ENCODE measurements around the gene RHBDL2. TPM values are rescaled to one million over a fixed set of nuclear protein-coding genes. Genes with fewer than 3 reads are reported as not detected.

RHBDL2 gene
- total and polyA plus RNA-seq, 10 of the 15 experiments (the other 5 are each of a cell fraction or from before 2014, with no cell fraction given), result 0.05 TPM; not detected in 9

DNA sequence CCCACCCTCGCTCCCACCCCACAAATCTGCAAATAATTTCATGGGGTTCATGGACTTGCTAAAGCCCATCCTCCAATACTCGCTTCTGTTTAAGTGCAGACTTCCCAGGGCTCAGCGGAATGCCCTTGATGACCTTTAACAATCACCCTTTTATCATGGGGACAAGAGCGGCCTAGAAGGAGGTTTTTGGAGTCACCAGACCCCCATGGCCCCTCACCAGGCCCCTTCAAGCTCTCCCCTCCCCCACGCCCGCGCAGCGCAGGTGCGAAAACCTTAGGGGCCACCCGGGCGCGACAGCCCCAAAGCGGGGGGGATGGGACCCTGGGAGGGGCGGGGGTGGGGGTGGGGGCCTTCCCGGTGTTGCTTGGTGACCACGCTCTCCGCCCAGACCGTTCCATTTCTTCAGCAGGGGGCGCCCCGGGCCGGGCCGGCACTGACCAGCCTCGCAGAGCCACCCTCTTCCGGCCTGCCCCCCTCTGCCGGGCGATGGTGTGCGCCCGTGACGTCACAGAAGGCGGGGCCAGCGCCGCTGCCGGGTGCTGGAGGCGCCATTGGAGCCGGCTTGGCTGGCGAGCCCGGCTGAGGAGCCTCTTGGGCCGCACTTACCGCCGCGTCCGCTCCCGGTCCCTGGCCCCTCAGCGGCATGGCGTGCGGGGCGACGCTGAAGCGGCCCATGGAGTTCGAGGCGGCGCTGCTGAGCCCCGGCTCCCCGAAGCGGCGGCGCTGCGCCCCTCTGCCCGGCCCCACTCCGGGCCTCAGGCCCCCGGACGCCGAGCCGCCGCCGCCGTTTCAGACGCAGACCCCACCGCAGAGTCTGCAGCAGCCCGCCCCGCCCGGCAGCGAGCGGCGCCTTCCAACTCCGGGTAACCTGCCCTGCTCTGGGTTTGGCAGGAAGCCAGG is 49.4 kb upstream of the RHBDL2 start, which contains the start of gene AKIRIN1 (continued):
- no peak for TF ChIP-seq MXI1 (IDR thresholded peaks at IDR 0.05; ENCODE audit: low read depth, low read length)
- TF ChIP-seq BHLHE40 (IDR thresholded peaks at IDR 0.05; ENCODE audit: borderline replicate concordance in 1 of 2, low read depth in 2 of 2, low read length in 1 of 2), result peak; percentile 98 to 99
- TF ChIP-seq, protein P1, sequence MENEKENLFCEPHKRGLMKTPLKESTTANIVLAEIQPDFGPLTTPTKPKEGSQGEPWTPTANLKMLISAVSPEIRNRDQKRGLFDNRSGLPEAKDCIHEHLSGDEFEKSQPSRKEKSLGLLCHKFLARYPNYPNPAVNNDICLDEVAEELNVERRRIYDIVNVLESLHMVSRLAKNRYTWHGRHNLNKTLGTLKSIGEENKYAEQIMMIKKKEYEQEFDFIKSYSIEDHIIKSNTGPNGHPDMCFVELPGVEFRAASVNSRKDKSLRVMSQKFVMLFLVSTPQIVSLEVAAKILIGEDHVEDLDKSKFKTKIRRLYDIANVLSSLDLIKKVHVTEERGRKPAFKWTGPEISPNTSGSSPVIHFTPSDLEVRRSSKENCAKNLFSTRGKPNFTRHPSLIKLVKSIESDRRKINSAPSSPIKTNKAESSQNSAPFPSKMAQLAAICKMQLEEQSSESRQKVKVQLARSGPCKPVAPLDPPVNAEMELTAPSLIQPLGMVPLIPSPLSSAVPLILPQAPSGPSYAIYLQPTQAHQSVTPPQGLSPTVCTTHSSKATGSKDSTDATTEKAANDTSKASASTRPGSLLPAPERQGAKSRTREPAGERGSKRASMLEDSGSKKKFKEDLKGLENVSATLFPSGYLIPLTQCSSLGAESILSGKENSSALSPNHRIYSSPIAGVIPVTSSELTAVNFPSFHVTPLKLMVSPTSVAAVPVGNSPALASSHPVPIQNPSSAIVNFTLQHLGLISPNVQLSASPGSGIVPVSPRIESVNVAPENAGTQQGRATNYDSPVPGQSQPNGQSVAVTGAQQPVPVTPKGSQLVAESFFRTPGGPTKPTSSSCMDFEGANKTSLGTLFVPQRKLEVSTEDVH (IDR thresholded peaks at IDR 0.05; ENCODE audit: low read depth, partially characterized antibody), result no peak
- TF ChIP-seq, protein P2, sequence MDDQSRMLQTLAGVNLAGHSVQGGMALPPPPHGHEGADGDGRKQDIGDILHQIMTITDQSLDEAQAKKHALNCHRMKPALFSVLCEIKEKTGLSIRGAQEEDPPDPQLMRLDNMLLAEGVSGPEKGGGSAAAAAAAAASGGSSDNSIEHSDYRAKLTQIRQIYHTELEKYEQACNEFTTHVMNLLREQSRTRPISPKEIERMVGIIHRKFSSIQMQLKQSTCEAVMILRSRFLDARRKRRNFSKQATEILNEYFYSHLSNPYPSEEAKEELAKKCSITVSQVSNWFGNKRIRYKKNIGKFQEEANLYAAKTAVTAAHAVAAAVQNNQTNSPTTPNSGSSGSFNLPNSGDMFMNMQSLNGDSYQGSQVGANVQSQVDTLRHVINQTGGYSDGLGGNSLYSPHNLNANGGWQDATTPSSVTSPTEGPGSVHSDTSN (IDR thresholded peaks at IDR 0.05; ENCODE audit: insufficient replicate concordance, low read depth, low read length), result no peak
- TF ChIP-seq ZSCAN29 (IDR thresholded peaks at IDR 0.05), result peak; percentile 35; the same call in 1 of the 2 replicates
- peak; percentile 97 for TF ChIP-seq LARP7 (IDR thresholded peaks at IDR 0.05)
- TF ChIP-seq, protein P3, sequence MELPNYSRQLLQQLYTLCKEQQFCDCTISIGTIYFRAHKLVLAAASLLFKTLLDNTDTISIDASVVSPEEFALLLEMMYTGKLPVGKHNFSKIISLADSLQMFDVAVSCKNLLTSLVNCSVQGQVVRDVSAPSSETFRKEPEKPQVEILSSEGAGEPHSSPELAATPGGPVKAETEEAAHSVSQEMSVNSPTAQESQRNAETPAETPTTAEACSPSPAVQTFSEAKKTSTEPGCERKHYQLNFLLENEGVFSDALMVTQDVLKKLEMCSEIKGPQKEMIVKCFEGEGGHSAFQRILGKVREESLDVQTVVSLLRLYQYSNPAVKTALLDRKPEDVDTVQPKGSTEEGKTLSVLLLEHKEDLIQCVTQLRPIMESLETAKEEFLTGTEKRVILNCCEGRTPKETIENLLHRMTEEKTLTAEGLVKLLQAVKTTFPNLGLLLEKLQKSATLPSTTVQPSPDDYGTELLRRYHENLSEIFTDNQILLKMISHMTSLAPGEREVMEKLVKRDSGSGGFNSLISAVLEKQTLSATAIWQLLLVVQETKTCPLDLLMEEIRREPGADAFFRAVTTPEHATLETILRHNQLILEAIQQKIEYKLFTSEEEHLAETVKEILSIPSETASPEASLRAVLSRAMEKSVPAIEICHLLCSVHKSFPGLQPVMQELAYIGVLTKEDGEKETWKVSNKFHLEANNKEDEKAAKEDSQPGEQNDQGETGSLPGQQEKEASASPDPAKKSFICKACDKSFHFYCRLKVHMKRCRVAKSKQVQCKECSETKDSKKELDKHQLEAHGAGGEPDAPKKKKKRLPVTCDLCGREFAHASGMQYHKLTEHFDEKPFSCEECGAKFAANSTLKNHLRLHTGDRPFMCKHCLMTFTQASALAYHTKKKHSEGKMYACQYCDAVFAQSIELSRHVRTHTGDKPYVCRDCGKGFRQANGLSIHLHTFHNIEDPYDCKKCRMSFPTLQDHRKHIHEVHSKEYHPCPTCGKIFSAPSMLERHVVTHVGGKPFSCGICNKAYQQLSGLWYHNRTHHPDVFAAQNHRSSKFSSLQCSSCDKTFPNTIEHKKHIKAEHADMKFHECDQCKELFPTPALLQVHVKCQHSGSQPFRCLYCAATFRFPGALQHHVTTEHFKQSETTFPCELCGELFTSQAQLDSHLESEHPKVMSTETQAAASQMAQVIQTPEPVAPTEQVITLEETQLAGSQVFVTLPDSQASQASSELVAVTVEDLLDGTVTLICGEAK (IDR thresholded peaks at IDR 0.05; ENCODE audit: borderline replicate concordance), result no peak
- 0 out of 4 replicates have a peak, but pooled peaks of 1 of the 2 experiments have one; percentile 4 for TF ChIP-seq SRF (IDR thresholded peaks at IDR 0.05; ENCODE audit: low read depth in 2 of 2, low read length in 2 of 2)
- peak; percentile 99 for TF ChIP-seq POLR2A (IDR thresholded peaks at IDR 0.05; ENCODE audit: low read depth, low read length)
- no peak for TF ChIP-seq RFX5 (IDR thresholded peaks at IDR 0.05; ENCODE audit: low read depth, low read length)
- TF ChIP-seq, protein P4, sequence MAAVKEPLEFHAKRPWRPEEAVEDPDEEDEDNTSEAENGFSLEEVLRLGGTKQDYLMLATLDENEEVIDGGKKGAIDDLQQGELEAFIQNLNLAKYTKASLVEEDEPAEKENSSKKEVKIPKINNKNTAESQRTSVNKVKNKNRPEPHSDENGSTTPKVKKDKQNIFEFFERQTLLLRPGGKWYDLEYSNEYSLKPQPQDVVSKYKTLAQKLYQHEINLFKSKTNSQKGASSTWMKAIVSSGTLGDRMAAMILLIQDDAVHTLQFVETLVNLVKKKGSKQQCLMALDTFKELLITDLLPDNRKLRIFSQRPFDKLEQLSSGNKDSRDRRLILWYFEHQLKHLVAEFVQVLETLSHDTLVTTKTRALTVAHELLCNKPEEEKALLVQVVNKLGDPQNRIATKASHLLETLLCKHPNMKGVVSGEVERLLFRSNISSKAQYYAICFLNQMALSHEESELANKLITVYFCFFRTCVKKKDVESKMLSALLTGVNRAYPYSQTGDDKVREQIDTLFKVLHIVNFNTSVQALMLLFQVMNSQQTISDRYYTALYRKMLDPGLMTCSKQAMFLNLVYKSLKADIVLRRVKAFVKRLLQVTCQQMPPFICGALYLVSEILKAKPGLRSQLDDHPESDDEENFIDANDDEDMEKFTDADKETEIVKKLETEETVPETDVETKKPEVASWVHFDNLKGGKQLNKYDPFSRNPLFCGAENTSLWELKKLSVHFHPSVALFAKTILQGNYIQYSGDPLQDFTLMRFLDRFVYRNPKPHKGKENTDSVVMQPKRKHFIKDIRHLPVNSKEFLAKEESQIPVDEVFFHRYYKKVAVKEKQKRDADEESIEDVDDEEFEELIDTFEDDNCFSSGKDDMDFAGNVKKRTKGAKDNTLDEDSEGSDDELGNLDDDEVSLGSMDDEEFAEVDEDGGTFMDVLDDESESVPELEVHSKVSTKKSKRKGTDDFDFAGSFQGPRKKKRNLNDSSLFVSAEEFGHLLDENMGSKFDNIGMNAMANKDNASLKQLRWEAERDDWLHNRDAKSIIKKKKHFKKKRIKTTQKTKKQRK (IDR thresholded peaks at IDR 0.05; ENCODE audit: low read depth, low read length), result no peak
- peak; percentile 66; the same call in 2 of the 3 replicates for TF ChIP-seq POU2F2 (IDR thresholded peaks at IDR 0.05; ENCODE audit: borderline replicate concordance, low read depth, low read length)
- peak; percentile 48; the same call in 1 of the 2 replicates for TF ChIP-seq STAT1 (conservative IDR thresholded peaks at IDR 0.05)
- no peak for TF ChIP-seq GABPA (IDR thresholded peaks at IDR 0.05; ENCODE audit: low read depth)
- TF ChIP-seq RELA (IDR thresholded peaks at IDR 0.05; ENCODE audit: borderline replicate concordance, partially characterized antibody), result peak; percentile 77
- no peak for TF ChIP-seq ZNF274 (IDR thresholded peaks at IDR 0.05; ENCODE audit: insufficient read depth, insufficient read length)
